ENCODE data around the gene PPTC7. TPM values are rescaled to one million over a fixed set of nuclear protein-coding genes. Genes with fewer than 3 reads are reported as not detected.

Gene PPTC7
- total RNA-seq, 4 donors from 2014 or later, result 14.8 to 30.5 (median 19.2) TPM

DNA sequence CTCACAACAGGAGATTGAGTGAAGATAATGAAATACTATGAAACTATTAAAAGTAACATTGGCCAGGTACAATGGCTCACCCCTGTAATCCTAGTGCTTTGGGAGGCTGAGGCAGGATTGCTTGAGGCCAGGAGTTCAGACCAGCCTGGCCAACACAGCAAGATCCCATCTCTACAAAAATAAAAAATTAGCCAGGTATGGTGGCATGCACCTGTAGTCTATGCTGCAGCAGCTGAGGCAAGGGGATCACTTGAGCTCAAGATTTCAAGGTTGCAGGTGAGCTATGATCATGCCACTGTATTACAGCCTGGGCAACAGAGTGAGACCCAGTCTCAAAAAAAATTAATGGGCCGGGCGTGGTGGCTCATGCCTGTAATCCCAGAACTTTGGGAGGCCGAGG lies 66.1 kb downstream of the PPTC7 start:
- Histone ChIP-seq H3K27ac (no peak overlapping the region), H3K4me3 (no peak overlapping the region), H3K36me3 (no peaks in the 10 kb centered on the region), H3K9me3 (no peaks in the 10 kb centered on the region), H3K4me1 (peaks cover 0 to 7% (median 0%) of the 10 kb centered on the region in 3 donors), H3K27me3 (no peaks in the 10 kb centered on the region)
- intact Hi-C loops (cut with DNase I), result loop anchor here (10.0 kb wide), 1 partner anchor 62 kb away; the partner anchor contains the start of gene ARPC3
- WGBS, 2 donors, result 84 to 91% methylated on average over 3 of the region's 3 CpGs
- TF ChIP-seq POLR2A (IDR thresholded peaks at IDR 0.05), result no peak
- TF ChIP-seq, protein P1, sequence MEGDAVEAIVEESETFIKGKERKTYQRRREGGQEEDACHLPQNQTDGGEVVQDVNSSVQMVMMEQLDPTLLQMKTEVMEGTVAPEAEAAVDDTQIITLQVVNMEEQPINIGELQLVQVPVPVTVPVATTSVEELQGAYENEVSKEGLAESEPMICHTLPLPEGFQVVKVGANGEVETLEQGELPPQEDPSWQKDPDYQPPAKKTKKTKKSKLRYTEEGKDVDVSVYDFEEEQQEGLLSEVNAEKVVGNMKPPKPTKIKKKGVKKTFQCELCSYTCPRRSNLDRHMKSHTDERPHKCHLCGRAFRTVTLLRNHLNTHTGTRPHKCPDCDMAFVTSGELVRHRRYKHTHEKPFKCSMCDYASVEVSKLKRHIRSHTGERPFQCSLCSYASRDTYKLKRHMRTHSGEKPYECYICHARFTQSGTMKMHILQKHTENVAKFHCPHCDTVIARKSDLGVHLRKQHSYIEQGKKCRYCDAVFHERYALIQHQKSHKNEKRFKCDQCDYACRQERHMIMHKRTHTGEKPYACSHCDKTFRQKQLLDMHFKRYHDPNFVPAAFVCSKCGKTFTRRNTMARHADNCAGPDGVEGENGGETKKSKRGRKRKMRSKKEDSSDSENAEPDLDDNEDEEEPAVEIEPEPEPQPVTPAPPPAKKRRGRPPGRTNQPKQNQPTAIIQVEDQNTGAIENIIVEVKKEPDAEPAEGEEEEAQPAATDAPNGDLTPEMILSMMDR (IDR thresholded peaks at IDR 0.05), result no peak
- no peak for DNase-seq

DNA sequence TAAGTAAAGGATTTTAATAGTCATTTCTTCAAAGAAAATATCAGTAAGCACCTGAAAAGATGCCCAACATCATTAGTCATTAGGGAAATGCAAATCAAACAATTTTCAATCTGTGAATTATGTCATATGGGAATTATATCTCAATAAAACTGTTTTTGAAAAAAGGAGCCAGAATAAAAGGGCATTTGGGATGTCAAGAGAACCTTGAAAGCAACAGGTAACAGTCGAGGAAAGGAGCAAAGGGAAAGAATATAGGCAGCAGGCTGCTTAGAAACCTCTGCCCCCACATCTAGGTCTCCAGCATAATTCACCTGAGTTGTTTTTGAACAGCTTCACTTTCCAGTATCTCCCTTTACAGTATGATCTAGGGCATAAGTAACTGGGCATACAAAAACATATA lies 68.8 kb downstream of the PPTC7 start:
- H3K4me1 ChIP-seq, result peaks cover 0 to 7% (median 0%) of the 10 kb centered on the region in 3 donors
- no peak overlapping the region for H3K4me3 ChIP-seq
- H3K27ac ChIP-seq, result no peak overlapping the region
- intact Hi-C loops (cut with DNase I), result loop anchor here (5.0 to 10.0 kb wide), 2 partner anchors 60 to 88 kb away; partner anchors contain the start of gene ARPC3
- no peaks in the 10 kb centered on the region for H3K36me3 ChIP-seq
- TF ChIP-seq, protein P1 (IDR thresholded peaks at IDR 0.05), result no peak
- no peaks in the 10 kb centered on the region for H3K9me3 ChIP-seq
- no peaks in the 10 kb centered on the region for H3K27me3 ChIP-seq
- 48 to 63% methylated on average over 1 of the region's 1 CpG for WGBS, 2 donors
- DNase-seq, result no peak

DNA sequence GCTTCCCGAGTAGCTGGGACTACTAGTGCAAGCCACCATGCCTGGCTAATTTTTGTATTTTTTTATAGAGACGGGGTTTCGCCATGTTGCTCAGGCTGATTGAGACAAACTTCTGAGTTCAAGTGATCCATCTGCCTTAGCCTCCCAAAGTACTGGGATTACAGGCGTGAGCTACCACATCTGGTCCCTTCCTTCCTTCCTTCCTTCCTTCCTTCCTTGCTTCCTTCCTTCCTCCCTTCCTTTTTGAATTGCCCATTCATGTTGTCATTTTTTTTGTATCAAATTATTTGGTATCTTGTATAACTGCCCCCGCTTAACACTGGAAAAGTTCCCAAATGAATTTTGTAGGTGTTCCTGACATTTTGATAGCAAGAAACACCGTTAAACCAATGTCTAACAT lies 69.3 kb downstream of the PPTC7 start:
- intact Hi-C loops (cut with DNase I), result loop anchor here (5.0 to 10.0 kb wide), 2 partner anchors 59 to 88 kb away; partner anchors contain the start of gene ARPC3
- Histone ChIP-seq H3K9me3 (no peaks in the 10 kb centered on the region), H3K36me3 (no peaks in the 10 kb centered on the region), H3K4me1 (peaks cover 0 to 7% (median 0%) of the 10 kb centered on the region in 3 donors), H3K27me3 (no peaks in the 10 kb centered on the region), H3K4me3 (no peak overlapping the region), H3K27ac (no peak overlapping the region)
- TF ChIP-seq, protein P1 (IDR thresholded peaks at IDR 0.05), result no peak
- TF ChIP-seq POLR2A (IDR thresholded peaks at IDR 0.05), result no peak
- WGBS, 2 donors, result 65 to 81% methylated on average over 6 of the region's 6 CpGs
- DNase-seq, result no peak

DNA sequence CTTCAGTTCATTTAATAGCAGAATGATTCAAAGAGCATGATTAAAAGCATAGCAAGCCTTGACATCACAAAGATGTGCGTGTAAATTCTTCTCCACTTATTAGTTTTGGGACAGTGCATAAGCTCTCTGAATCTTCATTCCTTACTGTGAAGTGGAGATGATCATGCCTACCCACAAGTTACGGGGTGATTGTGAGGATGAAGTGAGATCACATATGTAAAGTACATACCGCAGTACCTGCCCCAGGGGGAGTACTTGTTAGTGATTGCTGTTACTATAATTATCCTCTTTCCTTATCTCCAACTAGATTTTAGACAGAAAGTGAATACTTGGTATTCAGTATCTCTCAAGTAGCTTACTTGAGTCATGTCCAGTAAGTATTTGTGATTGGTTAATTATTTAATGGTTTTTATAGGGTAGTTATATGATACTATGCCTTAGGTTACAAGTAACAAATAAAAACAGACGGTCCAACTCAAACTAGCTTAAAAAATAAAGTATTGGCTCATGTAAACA lies 75.0 kb downstream of the PPTC7 start:
- Histone ChIP-seq H3K27me3 (no peaks in the 10 kb centered on the region), H3K36me3 (no peaks in the 10 kb centered on the region), H3K27ac (no peak overlapping the region), H3K9me3 (no peaks in the 10 kb centered on the region), H3K4me1 (peaks cover 0 to 7% (median 0%) of the 10 kb centered on the region in 3 donors), H3K4me3 (no peak overlapping the region)
- WGBS, 2 donors, result 84 to 89% methylated on average over 4 of the region's 4 CpGs
- TF ChIP-seq POLR2A (IDR thresholded peaks at IDR 0.05), result no peak
- TF ChIP-seq, protein P1 (IDR thresholded peaks at IDR 0.05), result no peak
- intact Hi-C loops (cut with DNase I), result no loop called here
- DNase-seq, result no peak

DNA sequence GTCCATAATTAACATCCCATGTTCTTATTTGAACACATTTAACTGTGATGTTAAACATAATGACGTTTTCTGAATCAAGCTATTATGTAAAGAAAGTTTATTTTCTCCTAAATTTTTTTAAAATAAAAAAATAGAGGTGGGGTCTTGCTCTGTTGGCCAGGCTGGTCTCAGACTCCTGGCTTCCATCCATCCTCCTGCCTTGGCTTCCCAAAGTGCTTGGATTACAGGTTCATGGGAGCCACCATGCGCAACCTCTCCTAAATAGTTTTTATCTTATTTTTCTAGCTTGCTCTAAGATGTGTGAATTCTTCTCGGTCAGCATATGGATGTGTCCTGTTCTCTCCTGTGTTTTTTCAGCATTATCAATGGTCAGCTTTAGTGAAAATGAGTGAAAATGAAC lies 77.8 kb downstream of the PPTC7 start:
- H3K27ac ChIP-seq, result no peak overlapping the region
- 71 to 74% methylated on average over 3 of the region's 3 CpGs for WGBS, 2 donors
- H3K27me3 ChIP-seq, result no peaks in the 10 kb centered on the region
- H3K4me1 ChIP-seq, result peaks cover 5 to 14% (median 8%) of the 10 kb centered on the region in 3 donors
- intact Hi-C loops (cut with DNase I), result no loop called here
- DNase-seq, result no peak
- H3K36me3 ChIP-seq, result no peaks in the 10 kb centered on the region
- TF ChIP-seq, protein P1 (IDR thresholded peaks at IDR 0.05), result no peak
- no peak for TF ChIP-seq POLR2A (IDR thresholded peaks at IDR 0.05)
- H3K4me3 ChIP-seq, result no peak overlapping the region
- H3K9me3 ChIP-seq, result no peaks in the 10 kb centered on the region
